GDM1 (cell line): Measurements from ENCODE around the gene C1QL1.
A peak's percentile ranks its signal among the peaks of the same experiment; 100 is the strongest.

Experiments
- DNase-seq: peaks from one replicate; lab custom pipeline; 2025; lab: John Stamatoyannopoulos, UW

C1QL1 gene

DNA sequence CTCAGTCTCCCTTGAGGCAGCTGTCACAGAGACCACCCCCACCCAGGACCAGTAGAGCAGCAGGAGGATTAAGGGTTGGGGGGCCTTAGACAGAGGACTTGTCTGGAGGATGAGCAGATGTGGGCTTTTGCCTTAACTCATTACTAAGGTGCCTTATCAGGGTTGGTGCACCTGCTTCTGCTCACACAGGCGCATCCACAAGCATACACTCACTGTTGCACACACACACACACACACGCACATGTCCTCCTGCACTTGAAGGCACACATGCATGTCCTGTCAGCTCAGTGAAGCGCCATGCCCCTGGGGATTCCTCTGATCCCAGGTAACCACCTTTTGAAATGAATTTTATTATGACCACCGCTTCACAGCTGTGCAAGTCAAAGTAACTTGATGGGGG lies 54.0 kb downstream of the C1QL1 start:
- no peak for DNase-seq

DNA sequence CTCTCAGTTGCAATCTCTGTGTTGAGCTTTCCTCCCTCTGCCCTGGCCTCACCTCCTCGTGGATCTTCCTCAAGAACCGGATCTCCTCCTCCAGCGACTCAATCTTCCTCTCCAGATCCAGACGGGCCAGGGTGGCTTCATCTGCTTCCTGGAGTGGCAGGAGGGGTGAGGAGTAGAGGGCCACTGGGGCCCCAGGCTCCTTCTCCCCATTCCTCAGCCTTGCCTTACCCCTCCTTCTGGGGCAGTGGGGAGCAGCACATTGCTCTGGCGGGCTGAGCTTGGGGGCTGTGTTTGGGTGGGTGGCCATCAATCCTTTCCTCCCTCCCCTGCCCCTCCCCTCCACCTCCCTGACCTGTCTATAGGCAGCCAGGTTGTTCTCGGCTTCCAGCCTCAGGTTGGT lies 54.4 kb downstream of the C1QL1 start:
- no peak for DNase-seq

DNA sequence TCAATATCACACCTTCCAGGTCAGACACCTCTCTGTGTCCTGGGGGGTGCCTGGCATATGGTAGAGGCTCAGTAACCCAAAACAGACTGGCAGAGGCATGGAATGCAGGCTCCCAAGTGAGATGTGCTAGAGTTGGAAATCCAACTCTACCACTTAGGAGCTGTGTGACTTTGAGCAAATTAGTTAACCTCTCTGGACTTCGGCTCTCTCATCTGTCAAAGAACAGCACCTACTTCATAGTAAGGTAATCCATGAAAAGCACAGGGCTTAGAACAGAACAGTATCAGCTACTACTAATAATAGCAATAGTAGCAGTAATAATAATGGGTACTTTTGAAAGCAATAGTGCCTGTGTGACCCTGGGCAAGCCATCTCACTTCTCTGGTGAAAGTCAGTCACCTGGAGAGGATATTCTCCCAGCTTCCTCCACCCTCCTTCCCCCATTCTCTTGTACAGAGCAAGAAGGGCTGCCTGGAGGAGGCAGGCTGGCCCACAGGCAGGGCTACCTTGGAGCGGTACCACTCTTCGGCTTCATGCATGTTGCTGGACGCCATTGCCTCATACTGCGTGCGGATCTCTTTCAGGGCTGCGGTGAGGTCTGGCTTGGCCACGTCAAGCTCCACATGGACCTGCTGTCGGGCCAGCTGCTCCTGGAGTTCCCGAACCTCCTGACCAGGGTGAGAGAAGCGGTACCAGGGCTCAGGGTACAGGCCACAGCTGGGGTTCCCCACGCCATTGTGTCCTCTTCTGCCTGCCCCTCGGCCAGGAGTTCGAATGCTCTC lies 55.1 kb downstream of the C1QL1 start:
- no peak for DNase-seq

DNA sequence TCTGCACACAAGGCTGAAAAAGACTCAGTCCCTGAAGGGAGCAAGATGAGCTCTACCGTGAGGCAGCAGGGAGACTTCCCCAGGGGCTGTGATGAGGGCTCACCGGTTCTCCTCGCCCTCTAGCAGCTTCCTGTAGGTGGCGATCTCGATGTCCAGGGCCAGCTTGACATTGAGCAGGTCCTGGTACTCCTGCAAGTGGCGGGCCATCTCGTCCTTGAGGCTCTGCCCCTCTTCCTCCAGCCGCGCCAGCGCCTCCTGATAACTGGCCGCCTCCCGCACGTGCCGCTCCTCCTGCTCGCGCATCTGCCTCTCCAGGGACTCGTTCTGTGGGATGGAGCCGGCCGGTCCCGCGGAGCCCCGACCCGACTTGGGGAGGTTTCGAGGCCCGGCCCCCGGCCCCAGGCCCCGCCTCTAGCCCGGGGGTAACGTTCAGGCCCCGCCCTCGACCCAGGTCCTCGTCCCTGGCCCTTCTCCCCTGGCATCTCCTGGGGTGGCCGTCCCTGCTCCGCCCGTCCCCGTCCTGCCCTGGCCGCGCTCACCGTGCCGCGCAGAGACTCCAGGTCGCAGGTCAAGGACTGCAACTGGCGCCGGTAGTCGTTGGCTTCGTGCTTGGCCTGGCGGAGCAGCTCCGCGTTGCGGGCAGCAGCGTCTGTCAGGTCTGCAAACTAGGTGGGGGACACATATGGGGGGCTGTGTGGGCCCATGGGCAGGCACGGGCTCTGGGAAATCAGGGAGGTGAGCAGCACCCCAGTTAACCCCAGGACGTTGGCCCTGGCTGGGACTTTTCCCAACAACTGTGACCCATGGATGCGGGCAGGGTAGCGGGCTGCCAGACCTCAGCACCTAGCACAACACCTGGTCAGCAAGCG lies 56.7 kb downstream of the C1QL1 start:
- DNase-seq: peak; percentile 18

DNA sequence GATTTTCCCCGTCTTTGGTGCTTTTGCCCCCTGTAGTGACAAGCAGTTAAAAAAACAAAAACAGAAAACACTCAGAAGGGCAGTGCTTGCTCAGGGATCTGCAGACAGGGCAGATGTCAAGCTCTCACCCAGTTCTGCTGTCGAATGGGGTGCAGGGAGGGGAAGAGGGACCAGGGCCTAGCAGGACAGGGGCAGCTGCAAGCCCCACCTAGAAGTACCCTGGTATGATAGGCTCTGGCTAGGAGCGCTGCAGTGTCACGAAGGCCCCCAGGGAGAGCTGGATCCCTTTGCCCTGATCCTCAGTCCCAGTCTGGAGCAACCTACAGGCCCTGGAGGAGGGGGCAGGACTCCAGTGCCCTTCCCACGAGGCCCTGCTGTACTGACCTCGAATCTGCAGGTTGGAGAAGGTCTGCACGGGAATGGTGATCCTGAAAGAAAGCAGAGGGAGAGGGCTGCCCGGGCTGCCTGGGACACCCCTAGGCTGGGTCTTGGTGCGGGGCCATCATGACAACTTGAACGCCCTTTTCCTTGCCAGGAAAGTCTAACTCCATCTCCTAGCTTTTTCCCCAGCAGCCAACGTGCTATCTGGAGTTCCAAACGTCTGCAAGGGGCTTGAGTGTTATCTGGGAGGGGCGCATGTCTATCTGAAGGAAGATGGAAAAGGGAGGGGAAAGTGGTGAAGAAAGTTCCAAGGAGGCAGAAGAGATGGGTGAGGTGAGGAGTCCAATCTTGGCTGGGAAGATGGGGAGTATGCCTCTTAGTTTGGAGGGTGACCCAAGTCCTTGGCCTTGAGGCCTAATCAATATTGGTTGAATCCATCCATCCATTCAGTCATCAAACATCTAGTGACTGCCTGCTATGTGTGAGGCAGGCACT lies 57.6 kb downstream of the C1QL1 start:
- DNase-seq: no peak
